HG03159 (cell line): ENCODE results near the gene GRIN2A.

Experiments used
- ATAC-seq: cut with Tn5 transposase; IDR thresholded peaks from one replicate; pipeline ENCODE4 v1.9.1; 2021; ENCODE audit warnings: mild to moderate bottlenecking, moderate library complexity; ENCODE audit not compliant: unreplicated experiment

GRIN2A gene

DNA sequence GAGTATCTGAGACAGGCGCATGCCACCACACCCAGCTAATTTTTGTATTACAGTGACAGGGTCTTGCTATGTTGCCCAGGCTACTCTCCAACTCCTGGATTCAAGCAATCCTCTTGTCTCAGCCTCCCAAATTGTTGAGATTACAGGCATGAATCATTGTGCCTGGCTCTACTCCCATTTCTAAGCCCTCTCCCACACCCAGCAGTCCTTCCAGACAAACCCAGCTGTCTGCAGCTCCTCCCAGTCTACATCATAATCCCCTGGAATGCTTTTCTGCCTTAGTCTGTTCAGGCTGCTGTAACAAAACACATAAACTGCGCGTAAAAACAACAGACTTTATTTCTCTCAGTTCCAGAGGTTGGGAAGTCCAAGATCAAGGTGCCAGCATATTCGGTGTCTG lies 144.5 kb downstream of the GRIN2A start:
- ATAC-seq, result no peak

DNA sequence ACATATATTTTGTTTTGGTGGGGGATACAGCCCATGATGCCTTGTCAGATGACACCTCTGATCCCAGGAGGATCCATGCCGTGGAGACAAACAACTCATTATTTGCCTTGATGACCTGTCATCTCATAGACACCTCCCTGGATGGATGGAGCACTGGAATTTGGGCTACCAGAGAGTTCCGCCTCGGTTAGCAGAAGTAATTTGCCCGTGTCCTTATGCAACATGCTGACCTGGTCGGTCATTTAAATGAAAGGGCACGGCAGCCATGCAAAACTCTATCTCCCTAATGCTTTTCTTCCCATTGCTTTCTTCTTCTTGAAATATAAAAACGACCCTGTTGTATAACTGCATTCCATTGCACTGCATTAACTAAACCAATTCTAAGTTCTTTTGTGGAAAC lies 145.3 kb downstream of the GRIN2A start:
- ATAC-seq, result no peak

DNA sequence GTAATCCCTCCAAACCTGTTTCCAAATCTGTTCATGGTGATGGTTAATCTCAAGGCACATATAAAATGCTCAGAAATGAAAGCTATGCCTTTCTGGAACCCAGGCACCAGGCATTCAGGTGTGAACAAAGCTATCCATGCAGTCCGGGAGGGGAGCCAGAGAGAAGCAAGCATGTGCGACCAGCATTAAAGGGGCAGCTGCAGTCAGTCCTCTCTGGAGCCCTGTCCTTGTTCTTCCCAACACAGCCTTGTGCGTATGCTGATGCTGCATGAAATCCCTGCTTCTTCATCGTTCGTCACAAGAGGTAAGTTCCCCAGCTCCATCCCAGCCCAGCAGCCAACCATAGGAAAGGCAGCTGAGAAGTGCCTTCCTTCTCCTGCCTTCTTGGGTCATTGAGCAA lies 148.7 kb downstream of the GRIN2A start:
- ATAC-seq, result no peak

DNA sequence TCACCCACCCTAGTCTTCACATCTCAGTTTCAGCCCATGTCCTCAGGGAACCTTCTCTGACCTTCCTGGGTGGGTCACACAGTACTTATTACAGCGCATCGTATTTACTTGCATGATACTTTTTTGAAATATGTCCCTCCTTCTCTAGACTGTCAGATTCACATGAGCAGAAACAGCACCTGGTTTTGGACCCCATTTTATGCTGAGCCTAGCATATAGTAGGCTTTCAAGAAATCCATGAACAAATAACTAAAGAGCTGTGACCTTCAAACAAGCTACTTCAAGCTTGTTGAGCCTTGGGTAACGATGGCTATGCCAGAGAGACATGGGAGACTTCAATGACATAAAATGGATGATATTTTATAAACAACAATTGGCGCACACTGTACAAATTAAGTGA lies 150.3 kb downstream of the GRIN2A start:
- no peak for ATAC-seq

DNA sequence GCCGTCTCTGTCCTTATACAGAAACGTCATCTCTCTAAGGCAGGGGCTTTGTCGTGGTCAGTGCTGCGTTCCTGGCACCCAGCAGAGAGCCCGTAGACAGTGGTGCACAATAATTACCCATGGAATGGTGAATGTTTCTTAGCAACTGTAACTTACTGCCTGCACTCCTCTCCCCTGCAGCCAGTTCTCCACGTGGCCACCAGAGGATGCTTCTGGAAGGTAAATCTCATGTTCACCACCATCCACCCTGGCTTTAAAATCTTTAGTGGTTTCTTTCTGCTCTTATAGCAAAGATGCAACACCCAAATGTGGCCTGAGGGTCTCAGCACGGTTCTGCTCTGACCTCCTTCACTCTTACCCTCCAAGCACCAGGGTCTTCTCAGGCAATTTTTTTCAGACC lies 150.8 kb downstream of the GRIN2A start:
- no peak for ATAC-seq

DNA sequence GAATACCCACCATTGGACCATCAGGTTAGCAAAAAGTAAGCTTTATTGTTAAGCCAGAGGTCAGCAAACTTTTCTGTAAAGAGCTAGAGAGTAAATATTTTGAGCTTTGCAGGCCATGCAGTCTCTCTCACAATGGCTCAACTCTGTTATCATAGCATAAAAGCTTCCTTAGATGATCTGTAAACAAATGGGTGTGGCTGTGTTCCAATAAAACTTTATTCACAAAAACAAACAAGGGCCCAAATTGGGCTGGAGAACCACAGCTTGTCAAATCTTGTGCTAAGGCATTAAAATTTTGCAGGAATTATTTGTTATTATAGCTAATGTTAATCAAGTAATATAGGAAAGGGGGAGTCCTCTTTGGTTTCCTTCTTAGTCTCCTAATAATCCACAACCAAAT lies 153.6 kb downstream of the GRIN2A start:
- no peak for ATAC-seq

DNA sequence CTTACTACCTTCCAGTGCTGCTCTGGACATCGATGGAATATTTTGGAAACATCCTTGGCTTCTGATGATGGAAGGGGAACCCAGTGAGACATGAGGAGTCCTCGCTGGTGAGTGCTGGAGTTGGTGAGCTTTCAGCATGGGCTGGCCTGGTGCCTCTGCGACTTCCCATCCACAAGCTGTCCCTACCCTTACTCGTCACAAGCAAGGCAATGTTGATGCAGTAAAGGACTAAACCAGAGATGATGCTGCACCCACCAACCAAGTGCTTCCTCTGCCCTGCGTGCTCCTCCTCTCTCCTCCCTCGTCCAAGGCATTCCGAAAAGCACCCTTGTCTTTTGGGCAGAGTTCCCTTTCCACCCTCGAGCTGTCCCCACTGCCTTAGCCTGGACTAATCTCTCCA lies 154.7 kb downstream of the GRIN2A start:
- ATAC-seq, result no peak

DNA sequence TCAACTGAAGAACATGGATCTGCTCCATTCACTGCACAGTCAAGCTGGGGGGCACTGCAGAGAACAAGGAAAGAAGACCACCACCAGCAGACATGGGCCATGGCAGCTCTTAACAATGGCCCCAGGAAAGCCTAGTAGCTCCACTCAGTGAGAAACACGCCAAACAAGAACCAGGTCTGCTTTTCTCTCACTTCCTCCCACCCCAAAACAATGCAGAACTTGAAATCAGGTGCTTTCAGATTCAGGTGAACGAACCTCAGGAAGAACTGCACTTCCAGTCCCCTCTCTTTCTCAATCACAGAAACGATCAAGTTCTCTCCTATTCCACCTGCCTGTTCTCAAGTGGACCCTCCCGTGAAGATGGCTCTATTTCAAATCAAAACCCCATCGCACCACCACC lies 155.6 kb downstream of the GRIN2A start:
- no peak for ATAC-seq

DNA sequence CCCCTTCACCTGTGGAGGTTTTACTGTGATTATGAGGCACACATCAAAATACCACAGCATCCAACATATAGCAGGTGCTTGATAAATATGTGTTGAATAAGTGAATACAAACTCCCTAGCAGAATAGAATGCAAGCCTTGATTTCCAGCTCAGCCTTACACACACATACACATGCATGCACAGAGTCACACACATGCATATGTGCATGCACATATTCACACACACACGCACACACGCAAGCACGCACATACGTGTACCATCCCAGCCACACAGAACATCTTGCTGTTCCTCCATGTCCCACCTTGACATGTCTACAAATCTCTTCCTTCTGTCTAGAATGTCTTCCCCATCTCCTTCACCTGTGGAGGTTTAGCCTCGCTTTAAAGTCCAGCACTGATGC lies 160.1 kb downstream of the GRIN2A start:
- ATAC-seq, result no peak

DNA sequence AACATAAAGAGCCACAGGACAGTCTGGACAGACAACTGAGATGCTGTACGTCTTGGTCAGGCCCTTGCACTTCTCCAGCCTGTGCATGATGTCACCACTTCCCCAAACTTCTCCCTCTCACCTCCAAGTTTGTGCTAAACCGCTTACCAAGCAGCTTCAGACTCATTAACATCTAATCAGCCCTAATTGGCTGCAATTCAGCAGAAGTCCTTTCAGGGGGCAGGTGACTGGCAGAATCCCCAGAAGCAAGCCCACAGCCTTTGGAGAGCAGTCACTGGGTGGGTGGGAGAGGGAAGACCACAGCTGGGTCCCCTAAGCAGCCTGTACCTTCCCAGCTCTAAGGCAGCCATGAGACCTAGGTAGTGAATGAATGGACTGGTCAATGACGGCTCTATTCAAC lies 161.4 kb downstream of the GRIN2A start:
- no peak for ATAC-seq

DNA sequence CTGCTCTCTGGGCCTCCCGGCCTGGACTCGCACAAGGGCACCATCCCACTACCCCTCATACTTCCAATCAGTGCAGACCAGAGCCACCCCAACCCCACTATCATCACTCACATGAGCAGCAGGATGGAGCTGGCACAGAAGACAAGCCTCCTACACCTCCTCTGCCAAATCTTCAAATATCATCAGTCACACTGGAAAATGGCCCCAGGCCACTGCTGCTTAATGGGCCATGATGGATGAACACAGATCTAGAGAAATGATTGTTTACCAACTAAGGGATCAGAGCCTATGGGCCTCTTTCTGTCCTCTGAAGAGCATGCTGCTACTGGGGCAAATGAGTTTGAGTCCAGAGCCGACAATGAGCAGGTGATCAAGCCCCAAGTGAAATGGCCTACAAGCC lies 165.5 kb downstream of the GRIN2A start:
- ATAC-seq, result no peak

DNA sequence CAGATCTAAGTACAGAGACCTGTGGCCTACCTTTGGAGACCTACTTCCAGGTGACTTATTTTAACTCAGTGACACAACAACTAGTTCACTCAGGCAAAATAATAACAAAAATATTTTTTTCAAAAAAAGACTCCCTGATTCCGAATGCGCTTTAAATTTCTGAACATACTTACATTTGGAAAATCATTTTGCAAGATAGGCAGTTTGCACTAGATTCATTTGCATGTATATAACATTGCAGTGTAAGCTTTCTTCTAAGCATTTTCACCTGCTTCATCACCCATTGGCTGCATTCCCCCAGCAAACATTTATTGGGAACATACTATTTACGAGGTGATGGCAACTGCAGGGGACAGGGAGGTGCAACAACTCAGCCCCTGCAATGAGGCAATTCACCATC lies 166.8 kb downstream of the GRIN2A start:
- ATAC-seq, result no peak

DNA sequence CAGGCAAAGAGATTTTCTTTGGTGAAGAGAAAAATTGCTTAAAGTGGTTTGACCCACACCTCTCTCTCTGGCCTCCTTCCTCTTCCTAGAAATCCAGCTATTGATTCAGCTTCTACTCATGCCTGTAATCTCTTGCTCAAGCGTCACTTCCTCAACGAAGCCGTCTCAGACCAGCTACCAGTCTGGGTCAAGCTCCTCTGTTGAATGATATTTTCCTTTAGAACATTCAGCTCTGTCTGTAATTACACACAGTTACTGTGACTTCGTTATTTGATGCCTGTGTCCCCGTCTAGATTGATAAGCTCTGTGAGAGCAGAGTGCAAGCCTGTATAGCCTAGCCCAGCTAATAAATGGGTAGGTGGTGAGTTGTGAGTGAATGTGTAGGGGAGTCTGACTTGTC lies 168.5 kb downstream of the GRIN2A start:
- ATAC-seq, result no peak

DNA sequence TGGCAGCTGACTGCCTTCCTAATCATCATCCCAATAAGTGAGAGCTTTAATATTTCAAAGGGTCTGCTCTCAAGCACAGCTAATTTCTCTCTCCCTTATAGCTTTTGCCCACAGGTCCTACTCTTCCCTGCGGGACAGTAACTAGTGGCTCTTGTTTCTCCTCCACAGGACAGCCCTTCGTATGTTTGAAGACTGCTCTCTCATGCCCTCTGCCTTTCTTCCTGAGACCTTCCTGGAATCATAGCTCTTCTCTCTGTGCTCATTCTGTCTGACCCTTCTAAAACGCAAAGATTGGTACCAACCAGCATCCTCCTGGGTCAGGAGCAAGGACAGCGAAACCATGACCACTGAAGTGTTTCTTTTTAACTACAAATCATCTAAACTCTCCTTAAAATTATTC lies 168.9 kb downstream of the GRIN2A start:
- no peak for ATAC-seq

DNA sequence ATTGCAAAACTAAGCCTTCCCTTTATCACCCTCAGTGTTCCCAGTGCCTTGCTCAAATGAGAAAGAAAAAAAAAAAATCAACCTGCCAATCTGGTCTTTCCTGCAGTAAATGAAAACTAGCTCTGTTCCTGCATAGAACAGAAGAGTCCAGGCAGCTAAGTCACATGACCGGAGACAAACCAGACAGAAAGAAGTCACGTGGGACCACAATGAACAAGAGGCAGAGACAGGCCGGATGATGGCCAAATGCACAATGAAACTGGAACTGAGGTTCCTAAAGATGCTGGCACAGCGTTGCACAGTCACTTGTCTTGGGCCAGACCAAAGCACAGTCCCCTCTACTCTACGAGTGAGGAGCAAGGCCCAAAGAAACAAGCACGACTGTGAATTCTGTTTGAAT lies 172.5 kb downstream of the GRIN2A start:
- no peak for ATAC-seq

DNA sequence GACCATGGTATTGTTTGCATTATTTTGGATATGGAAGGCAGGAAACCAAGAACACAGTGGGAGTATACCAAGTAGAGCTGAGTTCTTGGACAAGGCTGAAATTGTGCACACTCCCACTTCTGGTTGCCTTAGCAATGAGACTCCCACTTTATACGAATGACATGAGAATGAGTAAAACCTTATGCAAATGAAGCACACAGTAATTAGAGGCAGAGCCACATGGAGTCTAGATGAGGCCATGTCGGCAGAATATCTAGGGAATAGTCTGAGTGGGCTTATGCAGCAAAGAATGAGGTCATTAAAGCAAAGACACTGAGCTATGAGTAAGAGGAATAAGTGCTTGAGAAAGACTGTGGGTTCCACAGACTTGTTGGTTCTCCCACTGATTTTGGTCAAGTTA lies 178.7 kb downstream of the GRIN2A start:
- ATAC-seq, result no peak

DNA sequence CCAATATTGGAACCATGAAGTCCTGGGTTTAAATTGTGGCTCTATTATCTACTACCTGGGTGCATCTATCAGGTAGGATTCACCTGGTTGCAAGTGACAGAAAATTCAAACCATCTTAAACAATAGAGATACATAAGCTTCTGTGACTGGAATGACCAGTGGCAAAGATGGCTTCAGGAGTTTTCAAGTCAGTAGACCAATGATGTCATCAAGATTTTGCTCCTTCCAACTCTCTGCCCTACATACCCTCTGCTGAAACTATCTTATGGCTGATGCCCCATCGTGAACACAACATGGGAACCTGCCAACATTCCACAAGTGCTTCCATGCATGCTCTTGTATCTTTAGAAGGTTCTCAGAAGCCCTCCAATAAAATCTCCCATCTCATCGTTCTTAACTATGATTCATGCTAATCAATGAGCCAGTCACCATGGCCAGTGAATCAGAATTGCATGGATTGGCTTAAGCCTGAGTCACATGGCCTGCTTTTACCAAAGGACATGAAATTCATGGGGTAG lies 180.9 kb downstream of the GRIN2A start:
- no peak for ATAC-seq

DNA sequence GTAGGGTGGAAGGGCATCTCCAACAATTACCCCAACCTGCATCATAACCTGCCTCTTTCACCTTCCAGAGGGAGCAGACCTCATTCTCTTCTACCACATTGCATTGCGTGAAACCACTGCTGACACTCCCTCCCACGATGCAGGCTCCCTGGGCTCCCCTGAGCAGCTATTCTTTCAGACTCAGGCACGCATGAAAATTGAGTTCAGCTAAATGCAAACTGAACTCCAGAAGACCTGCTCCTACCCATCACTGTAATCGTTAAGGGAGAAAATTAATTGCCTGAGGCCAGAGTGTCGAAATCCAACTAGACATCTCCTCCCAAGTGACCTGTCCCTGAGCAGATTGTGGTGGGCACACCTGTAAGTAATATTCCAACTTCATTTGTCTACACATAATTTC lies 186.0 kb downstream of the GRIN2A start:
- ATAC-seq, result no peak

DNA sequence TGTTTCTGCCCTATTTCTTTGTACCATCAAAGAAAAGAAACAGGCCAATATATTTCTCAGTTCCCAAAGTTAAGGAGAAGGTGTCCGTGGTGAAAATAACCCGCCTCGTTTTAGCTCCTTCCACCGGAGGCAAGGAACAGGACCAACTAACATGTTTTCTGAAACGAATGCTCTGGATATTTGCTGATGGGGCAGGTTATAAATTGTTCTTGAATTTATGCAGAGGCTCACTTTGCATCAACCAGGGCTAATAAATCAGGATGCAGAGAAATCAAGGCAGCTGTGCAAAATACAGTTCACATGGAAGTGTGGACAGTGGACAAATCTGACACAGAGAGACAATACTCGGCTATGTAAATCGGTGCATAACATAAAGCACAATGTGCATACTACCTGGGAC lies 189.8 kb downstream of the GRIN2A start:
- no peak for ATAC-seq

DNA sequence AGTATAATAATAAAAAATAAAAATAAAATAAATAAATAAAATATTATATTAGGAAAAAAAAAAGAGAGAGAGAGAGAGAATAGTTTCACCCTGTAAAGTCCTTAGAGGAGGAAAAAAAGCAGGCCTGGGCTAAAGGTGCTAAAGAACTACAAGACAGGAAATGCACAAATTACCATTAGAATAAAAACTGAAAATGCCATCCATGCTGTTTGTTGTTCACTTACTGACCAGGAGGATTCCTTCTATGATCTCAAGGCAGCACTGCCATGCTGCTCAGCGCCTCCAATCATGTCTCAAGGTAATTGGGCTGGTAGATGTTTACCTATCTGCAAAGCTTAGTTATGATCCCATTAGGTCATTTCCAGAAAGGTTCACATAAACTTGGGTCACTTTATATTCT lies 201.2 kb downstream of the GRIN2A start:
- no peak for ATAC-seq

DNA sequence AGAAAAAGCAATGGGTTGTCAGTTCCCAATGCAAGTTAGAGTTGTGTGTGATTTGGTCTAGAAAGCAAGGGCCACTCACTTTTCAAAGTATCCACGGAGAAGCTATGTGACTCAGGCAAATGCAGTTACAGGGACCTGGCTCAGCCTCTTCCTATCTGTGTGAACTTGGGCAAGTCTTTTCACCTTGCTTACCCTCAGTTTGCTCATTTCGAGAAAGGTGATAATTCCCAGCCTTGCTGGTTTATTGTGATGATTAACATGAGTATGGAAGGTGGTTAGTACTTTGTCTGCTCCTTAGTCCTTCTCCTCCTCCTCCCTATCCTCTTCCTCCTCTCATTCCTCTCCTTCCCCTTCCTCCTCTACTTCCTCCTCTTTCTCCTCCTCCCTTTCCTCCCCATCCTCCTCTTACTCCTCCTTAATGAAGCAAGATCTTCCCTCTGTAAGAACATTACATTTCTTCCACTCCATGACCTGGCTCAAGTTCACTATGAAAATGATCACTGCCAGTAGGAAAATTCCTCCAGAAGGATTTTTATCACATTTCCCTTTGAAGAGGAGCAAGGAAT lies 204.0 kb downstream of the GRIN2A start:
- no peak for ATAC-seq

DNA sequence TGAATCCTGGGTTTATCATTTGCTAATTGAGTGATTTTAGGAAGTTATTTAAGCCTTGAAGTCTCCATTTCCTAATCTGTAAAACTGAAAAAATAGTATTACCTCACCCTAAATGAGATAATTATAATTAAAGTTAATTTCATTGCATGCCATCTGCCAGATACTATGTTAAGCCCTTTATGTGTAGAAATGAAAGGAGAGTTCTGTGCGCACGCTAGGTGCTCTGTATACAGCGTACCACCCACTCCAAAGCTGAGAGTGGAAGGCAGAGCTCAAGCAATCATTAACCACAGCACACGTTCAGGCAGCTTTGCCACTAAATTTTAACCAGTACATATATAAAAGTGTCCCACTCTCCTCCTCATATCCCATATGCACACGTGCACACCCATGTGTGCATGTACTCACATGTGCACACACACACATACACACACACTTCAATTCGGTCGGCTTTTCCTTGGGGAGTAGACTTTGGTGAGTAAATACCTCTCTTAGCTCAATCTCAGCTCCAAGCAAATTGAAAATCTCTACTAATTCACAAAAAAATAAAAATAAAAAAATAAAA lies 204.8 kb downstream of the GRIN2A start:
- no peak for ATAC-seq

DNA sequence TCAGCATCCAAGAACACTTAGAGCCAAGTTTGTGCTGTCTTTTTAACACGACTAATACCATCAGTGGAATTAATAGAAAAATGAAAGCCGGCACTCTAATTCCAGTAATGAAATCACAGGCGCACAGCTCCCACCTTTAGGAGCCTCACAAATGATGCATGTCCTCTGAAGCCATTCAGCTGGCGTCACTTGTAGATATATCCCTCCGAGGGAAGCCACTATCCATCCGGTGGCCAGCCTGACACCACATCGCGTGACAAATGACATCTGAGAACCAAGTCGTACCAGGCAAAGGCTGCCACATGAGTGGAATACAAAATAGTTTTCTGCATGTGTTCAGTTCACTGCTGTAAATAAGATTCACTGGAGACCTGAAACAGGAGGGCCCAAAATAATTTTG lies 205.6 kb downstream of the GRIN2A start:
- no peak for ATAC-seq
